ENCODE data around the gene SCAF1. TPM values are rescaled to one million over a fixed set of nuclear protein-coding genes. Genes with fewer than 3 reads are reported as not detected.

Gene SCAF1
- total RNA-seq, 1 donor from 2014 or later: 51.0 TPM

- TF ChIP-seq, protein P1, sequence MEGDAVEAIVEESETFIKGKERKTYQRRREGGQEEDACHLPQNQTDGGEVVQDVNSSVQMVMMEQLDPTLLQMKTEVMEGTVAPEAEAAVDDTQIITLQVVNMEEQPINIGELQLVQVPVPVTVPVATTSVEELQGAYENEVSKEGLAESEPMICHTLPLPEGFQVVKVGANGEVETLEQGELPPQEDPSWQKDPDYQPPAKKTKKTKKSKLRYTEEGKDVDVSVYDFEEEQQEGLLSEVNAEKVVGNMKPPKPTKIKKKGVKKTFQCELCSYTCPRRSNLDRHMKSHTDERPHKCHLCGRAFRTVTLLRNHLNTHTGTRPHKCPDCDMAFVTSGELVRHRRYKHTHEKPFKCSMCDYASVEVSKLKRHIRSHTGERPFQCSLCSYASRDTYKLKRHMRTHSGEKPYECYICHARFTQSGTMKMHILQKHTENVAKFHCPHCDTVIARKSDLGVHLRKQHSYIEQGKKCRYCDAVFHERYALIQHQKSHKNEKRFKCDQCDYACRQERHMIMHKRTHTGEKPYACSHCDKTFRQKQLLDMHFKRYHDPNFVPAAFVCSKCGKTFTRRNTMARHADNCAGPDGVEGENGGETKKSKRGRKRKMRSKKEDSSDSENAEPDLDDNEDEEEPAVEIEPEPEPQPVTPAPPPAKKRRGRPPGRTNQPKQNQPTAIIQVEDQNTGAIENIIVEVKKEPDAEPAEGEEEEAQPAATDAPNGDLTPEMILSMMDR (conservative IDR thresholded peaks at IDR 0.05; ENCODE audit: low read depth, low read length): no peak
- DNase-seq (ENCODE audit: low read depth): no peak
- no peak overlapping the region for H3K4me3 ChIP-seq (ENCODE audit: low read depth, low read length)
These were observed 18.4 kb downstream of the SCAF1 start for GRCh38 chr19:49660338-49660961.

DNA sequence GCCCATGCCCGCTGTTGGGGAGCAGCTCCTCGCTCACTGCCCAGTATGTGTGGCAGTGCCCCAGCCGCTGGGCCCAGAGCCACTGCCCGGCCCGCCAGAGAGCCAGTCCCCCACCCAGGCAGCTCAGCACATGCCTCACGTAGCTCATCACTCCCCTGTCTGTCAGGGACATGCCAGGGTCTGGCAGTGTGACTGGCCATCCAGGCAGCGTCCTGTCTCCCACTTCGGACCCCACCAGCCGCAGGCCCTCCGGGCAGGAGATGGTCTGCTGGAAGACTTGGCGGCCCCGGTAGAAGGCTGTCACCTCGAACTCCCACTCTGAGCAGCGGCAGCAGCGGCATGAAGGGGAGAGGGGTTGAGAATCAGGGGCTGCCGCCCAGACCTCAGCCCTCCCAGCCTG, 20.0 kb downstream of the SCAF1 start:
- TF ChIP-seq, protein P1 (conservative IDR thresholded peaks at IDR 0.05; ENCODE audit: low read depth, low read length): no peak
- no peak overlapping the region for H3K4me3 ChIP-seq (ENCODE audit: low read depth, low read length)
- no peak for DNase-seq (ENCODE audit: low read depth)

- TF ChIP-seq, protein P1 (conservative IDR thresholded peaks at IDR 0.05; ENCODE audit: low read depth, low read length): no peak
- no peak overlapping the region for H3K4me3 ChIP-seq (ENCODE audit: low read depth, low read length)
- DNase-seq (ENCODE audit: low read depth): no peak
These were observed 21.2 kb downstream of the SCAF1 start for GRCh38 chr19:49663224-49663623.

DNA sequence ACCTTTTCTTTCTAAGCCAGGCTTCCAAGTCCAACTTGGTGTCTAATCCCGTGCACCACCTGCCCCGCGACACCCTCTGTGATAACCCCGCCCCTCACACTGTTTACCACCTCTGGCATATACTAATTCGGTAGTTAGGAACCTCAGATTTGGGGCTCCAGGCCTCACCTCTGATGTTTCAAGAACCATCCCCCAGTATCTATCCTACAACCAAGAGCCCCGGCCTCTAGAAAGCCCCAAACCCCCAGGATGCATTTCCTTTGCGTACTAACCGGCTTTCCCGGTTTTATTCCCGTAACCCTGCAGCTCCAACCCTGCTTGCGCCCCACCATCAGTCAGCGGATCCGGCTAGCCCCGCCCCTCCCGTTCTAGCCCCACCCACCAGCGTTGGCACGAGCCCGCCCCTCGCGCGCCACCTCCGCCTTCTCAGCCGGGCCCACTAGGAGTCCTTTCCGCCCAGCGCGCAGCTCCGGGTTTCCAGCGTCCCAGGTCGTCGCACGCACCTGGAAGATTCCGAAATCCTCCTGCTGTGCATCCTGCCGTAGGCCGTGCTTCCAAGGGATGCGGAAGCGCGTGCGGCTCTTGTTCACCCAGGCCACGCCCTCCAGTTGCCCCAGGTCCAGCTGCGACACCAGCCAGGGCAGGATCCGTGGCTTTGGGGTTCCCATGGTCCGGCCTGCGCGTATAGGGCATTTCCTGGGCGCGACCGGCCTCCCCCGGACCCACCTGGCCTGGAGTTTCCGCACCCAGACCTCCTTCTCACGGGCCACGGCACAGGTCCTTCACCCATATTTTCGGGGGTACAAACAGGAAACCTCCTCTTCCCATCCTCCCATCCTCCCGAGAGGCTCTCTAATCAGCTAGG, 22.4 kb downstream of the SCAF1 start:
- H3K4me3 ChIP-seq (ENCODE audit: low read depth, low read length): peak overlapping the region; percentile 87
- DNase-seq (ENCODE audit: low read depth): no peak
- TF ChIP-seq, protein P1 (conservative IDR thresholded peaks at IDR 0.05; ENCODE audit: low read depth, low read length): no peak

DNA sequence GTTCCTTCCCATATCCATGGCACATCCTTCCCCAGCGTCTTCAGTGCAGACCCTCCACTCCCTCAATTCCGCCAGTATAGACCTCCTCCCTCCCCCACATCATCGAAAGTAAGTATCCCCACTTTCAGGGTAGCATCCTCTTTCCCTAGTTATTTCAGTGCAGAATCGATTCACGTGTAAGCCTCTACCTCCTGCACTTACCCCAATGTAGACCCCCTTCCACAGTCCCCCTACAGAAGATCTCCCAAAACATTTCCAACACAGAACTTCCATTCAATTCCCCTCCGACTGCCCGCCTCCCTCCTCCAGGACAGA, 23.0 kb downstream of the SCAF1 start:
- H3K4me3 ChIP-seq (ENCODE audit: low read depth, low read length): peak overlapping the region; percentile 87
- TF ChIP-seq, protein P1 (conservative IDR thresholded peaks at IDR 0.05; ENCODE audit: low read depth, low read length): no peak
- no peak for DNase-seq (ENCODE audit: low read depth)

- peak within 1 kb of the TSS; percentile 87 for H3K4me3 ChIP-seq (ENCODE audit: low read depth, low read length)
- TF ChIP-seq, protein P1 (conservative IDR thresholded peaks at IDR 0.05; ENCODE audit: low read depth, low read length): no peak
- peak; percentile 71 for DNase-seq (ENCODE audit: low read depth)
These were observed 23.5 kb downstream of the SCAF1 start, which contains the start of the genes BCL2L12 and IRF3 for GRCh38 chr19:49665351-49666119. Gene BCL2L12, plus strand, starts transcription at chr19:49665933. Its CDS starts 760 bp downstream, at chr19:49666693. Gene IRF3, minus strand, starts transcription at chr19:49665857. Its CDS starts 1,019 bp downstream, at chr19:49664838.
